Measurements from ENCODE around the gene THOC6. TPM values are rescaled to one million over a fixed set of nuclear protein-coding genes. Genes with fewer than 3 reads are reported as not detected.
A peak's percentile ranks its signal among the peaks of the same experiment; 100 is the strongest.

Gene THOC6
- total and polyA plus RNA-seq, 9 of the 15 experiments (the other 6 are each of a cell fraction or from before 2014, with no cell fraction given): 2.5 to 65.4 (median 42.3) TPM

GRCh38 chr16:2980227-2981176 is 43.3 kb upstream of the THOC6 start, which contains the start of gene PKMYT1 (continued):
- TF ChIP-seq MYC (IDR thresholded peaks at IDR 0.05; ENCODE audit: low read depth, low read length) (peak; percentile 78; the same call in 1 of the 2 replicates), MYC (CRISPR knock-in tag; IDR thresholded peaks at IDR 0.05; ENCODE audit: borderline replicate concordance, low read depth) (peak; percentile 76; the same call in 1 of the 2 replicates), SAP30 (IDR thresholded peaks at IDR 0.05; ENCODE audit: borderline replicate concordance, insufficient read depth, low read depth, low read length, poor library complexity, severe bottlenecking) (peak; percentile 73), FOXK2 (conservative IDR thresholded peaks at IDR 0.05 in 1 of 2, IDR thresholded peaks at IDR 0.05 in 1 of 2; ENCODE audit: low read depth in 2 of 2) (no peak), ZNF780A (CRISPR knock-in tag; IDR thresholded peaks at IDR 0.05) (no peak), TAL1 (IDR thresholded peaks at IDR 0.05) (no peak), EP400 (IDR thresholded peaks at IDR 0.05) (peak; percentile 63), SAFB2 (IDR thresholded peaks at IDR 0.05; ENCODE audit: borderline replicate concordance, low read depth, low read length, severe bottlenecking) (no peak), GTF2A2 (tag; IDR thresholded peaks at IDR 0.05) (no peak), ILF3 (IDR thresholded peaks at IDR 0.05; ENCODE audit: borderline replicate concordance) (no peak), NFXL1 (CRISPR knock-in tag; IDR thresholded peaks at IDR 0.05) (no peak), HEY1 (CRISPR knock-in tag; IDR thresholded peaks at IDR 0.05; ENCODE audit: borderline replicate concordance) (no peak; the same call in 1 of the 2 replicates), NFIC (IDR thresholded peaks at IDR 0.05) (no peak), ATF1 (CRISPR knock-in tag; IDR thresholded peaks at IDR 0.05) (no peak), ATF1 (tag; IDR thresholded peaks at IDR 0.05) (no peak), NFRKB (IDR thresholded peaks at IDR 0.05; ENCODE audit: low read depth) (no peak; the same call in none of the 2 replicates), ERF (CRISPR knock-in tag; IDR thresholded peaks at IDR 0.05) (peak; percentile 64; the same call in 1 of the 2 replicates), TCFL5 (CRISPR knock-in tag; conservative IDR thresholded peaks at IDR 0.05) (no peak), ZNF12 (CRISPR knock-in tag; IDR thresholded peaks at IDR 0.05) (peak; percentile 27), HNRNPH1 (optimal IDR thresholded peaks at IDR 0.05; ENCODE audit: low read depth, low read length) (no peak), GMEB1 (CRISPR knock-in tag; IDR thresholded peaks at IDR 0.05) (peak; percentile 89), MAFK (IDR thresholded peaks at IDR 0.05; ENCODE audit: low read length) (no peak), ZNF586 (CRISPR knock-in tag; conservative IDR thresholded peaks at IDR 0.05) (no peak), ARID1B (IDR thresholded peaks at IDR 0.05) (no peak), BRD9 (IDR thresholded peaks at IDR 0.05; ENCODE audit: low read depth, partially characterized antibody) (no peak), VEZF1 (CRISPR knock-in tag; IDR thresholded peaks at IDR 0.05) (peak; percentile 62), PHF21A (IDR thresholded peaks at IDR 0.05; ENCODE audit: borderline replicate concordance, low read depth) (no peak)

Data from K562 (cell line).